ENCODE results near the gene ABHD5.

- TF ChIP-seq, protein P1, sequence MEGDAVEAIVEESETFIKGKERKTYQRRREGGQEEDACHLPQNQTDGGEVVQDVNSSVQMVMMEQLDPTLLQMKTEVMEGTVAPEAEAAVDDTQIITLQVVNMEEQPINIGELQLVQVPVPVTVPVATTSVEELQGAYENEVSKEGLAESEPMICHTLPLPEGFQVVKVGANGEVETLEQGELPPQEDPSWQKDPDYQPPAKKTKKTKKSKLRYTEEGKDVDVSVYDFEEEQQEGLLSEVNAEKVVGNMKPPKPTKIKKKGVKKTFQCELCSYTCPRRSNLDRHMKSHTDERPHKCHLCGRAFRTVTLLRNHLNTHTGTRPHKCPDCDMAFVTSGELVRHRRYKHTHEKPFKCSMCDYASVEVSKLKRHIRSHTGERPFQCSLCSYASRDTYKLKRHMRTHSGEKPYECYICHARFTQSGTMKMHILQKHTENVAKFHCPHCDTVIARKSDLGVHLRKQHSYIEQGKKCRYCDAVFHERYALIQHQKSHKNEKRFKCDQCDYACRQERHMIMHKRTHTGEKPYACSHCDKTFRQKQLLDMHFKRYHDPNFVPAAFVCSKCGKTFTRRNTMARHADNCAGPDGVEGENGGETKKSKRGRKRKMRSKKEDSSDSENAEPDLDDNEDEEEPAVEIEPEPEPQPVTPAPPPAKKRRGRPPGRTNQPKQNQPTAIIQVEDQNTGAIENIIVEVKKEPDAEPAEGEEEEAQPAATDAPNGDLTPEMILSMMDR (IDR thresholded peaks at IDR 0.05): peak; percentile 34; the same call in 1 of the 2 replicates
- TF ChIP-seq, protein P2, sequence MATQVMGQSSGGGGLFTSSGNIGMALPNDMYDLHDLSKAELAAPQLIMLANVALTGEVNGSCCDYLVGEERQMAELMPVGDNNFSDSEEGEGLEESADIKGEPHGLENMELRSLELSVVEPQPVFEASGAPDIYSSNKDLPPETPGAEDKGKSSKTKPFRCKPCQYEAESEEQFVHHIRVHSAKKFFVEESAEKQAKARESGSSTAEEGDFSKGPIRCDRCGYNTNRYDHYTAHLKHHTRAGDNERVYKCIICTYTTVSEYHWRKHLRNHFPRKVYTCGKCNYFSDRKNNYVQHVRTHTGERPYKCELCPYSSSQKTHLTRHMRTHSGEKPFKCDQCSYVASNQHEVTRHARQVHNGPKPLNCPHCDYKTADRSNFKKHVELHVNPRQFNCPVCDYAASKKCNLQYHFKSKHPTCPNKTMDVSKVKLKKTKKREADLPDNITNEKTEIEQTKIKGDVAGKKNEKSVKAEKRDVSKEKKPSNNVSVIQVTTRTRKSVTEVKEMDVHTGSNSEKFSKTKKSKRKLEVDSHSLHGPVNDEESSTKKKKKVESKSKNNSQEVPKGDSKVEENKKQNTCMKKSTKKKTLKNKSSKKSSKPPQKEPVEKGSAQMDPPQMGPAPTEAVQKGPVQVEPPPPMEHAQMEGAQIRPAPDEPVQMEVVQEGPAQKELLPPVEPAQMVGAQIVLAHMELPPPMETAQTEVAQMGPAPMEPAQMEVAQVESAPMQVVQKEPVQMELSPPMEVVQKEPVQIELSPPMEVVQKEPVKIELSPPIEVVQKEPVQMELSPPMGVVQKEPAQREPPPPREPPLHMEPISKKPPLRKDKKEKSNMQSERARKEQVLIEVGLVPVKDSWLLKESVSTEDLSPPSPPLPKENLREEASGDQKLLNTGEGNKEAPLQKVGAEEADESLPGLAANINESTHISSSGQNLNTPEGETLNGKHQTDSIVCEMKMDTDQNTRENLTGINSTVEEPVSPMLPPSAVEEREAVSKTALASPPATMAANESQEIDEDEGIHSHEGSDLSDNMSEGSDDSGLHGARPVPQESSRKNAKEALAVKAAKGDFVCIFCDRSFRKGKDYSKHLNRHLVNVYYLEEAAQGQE (IDR thresholded peaks at IDR 0.05; ENCODE audit: insufficient read depth in 1 of 2, low read depth in 2 of 2, low read length in 1 of 2): no peak
- TF ChIP-seq POLR2AphosphoS5 (IDR thresholded peaks at IDR 0.05; ENCODE audit: low read depth, low read length): no peak
- no peak for TF ChIP-seq TCF7L2 (IDR thresholded peaks at IDR 0.05; ENCODE audit: low read depth, low read length)
- no peak for TF ChIP-seq SIN3A (IDR thresholded peaks at IDR 0.05; ENCODE audit: borderline replicate concordance, insufficient read depth, low read depth, low read length)
Observed at GRCh38 chr3:43699864-43700263, 9.1 kb downstream of the ABHD5 start.

Data from Panc1 (cell line).